AG09319 (cell line): ENCODE data around the gene SCN3B.

Experiments used
- DNase-seq: peaks from one replicate; pipeline ENCODE4 v3.0.0-alpha.2; 2010; ENCODE audit warnings: low read depth; ENCODE audit errors: extremely low read depth
- TF ChIP-seq, protein P1 (sequence below): IDR thresholded peaks from 2 replicates; pipeline ENCODE4 v1.5.1; 2011; ENCODE audit warnings: low read depth, mild to moderate bottlenecking, inconsistent platforms, low read length, moderate library complexity

SCN3B gene

DNA sequence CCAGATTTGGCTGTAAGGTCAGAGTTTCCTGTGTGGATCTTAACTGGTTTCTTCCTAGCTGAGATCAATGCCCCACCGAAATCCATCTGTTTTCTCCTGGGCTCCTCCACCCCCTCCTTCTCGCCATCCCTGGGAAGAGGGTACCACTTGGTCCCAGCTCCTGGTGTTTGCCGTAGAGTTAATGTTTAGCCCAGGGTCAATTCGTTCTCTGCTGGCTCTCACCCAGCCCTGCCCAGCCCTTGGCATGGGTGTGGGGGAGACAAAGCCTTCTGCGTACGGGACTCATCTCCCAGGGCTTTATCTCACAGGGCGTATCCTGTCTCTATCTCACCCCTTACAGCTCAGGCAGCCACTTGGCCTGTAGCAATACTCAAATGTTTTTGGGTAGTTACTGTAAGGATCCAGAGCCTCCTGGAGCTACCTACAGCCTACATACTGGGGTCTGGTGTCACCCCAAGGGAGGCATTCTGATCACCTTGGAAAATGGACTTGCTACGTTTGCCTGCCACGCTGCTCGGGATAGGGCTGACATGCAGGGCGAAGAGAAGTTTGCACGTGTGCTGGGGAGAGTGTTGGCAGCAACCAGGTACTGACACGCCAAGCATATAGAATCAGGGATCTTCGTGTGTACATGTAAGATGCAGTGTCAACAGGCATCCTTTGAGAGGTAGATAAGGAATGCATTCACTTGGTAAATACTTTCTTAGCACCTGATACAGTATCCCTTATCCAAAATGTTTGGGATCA, 66.1 kb downstream of the SCN3B start:
- no peak for DNase-seq
- TF ChIP-seq, protein P1, sequence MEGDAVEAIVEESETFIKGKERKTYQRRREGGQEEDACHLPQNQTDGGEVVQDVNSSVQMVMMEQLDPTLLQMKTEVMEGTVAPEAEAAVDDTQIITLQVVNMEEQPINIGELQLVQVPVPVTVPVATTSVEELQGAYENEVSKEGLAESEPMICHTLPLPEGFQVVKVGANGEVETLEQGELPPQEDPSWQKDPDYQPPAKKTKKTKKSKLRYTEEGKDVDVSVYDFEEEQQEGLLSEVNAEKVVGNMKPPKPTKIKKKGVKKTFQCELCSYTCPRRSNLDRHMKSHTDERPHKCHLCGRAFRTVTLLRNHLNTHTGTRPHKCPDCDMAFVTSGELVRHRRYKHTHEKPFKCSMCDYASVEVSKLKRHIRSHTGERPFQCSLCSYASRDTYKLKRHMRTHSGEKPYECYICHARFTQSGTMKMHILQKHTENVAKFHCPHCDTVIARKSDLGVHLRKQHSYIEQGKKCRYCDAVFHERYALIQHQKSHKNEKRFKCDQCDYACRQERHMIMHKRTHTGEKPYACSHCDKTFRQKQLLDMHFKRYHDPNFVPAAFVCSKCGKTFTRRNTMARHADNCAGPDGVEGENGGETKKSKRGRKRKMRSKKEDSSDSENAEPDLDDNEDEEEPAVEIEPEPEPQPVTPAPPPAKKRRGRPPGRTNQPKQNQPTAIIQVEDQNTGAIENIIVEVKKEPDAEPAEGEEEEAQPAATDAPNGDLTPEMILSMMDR: no peak

DNA sequence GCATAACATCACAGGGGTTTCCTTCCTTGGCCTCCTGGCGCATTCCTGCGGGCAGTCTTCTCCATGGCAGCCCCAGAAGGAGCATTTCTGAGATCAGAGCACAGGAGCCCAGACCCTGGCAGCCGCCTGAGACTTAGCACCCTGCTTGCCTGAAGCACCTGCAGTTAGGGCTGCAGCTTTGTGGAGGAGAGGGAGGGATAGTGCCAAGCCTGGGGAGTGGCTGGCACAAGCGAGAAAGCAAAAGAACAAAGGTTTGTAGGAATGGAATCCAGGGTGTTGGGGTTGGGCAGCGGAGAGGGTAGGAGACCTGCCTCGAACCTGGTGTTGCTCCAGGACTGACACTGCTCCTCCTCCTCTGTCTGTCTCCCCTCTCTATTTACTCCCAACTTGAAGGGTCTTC, 66.9 kb downstream of the SCN3B start:
- TF ChIP-seq, protein P1: no peak
- DNase-seq: no peak

DNA sequence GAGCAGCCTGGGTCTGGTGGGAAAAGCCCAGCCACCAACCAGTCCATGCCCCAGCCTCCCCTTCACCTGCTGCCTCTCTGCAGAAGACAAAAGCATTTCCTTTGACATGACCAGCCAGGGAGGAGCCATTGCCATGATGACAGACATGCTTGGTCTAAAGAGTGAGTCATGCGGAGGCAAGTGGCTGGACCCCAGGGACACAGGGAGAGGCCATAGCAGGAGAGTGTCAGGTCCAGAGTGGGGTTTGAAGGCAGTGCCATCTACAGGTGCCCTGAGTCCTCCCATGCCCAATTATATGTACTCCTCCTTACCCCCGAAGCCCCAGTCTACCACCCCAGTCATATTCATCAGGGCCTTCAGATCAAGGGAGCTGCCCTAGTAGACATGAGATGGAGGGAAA, 67.4 kb downstream of the SCN3B start:
- TF ChIP-seq, protein P1: no peak
- no peak for DNase-seq

DNA sequence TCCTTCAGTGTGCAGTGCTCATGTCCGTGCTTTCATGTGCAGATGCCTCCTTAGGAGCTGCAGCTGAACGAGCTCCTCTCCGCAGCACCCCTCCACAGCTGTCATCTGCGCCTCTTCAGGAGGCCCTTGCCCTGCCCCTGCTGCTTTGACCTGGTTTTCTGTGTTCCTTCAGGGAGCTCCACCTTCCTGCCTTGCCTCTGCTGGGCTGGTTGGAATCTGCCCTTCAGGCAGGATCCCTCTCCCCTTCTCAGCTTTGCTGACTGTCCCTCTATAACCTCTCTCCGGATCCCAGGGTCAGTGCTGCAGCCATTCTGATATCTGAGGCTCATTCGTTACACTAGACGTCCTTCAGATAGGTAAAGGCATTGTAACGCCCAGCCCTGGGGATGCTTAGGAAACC, 67.9 kb downstream of the SCN3B start:
- DNase-seq: no peak

DNA sequence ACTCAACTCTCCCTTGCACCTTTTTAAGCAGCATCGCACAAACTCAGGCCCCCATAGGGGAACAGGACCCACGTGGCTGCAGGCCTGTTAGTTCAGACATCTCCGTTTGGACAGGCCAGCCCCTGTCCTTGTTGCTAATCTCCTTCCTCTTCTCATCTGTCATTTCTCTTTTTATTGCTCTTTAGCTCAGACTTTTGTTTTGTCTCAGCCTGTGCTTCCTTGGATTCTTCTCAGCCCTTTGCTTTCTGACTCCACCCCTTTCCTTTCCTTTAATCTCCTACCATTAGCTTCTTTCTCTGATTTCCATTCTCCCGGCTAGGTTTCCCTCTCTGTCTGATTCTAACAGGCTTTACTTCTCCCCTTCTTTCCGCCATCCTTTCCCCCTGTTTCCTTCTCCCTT, 68.7 kb downstream of the SCN3B start:
- no peak for DNase-seq
- TF ChIP-seq, protein P1: no peak

More for the DNA sequence above, 67.9 kb downstream of the SCN3B start:
- TF ChIP-seq, protein P1: no peak

DNA sequence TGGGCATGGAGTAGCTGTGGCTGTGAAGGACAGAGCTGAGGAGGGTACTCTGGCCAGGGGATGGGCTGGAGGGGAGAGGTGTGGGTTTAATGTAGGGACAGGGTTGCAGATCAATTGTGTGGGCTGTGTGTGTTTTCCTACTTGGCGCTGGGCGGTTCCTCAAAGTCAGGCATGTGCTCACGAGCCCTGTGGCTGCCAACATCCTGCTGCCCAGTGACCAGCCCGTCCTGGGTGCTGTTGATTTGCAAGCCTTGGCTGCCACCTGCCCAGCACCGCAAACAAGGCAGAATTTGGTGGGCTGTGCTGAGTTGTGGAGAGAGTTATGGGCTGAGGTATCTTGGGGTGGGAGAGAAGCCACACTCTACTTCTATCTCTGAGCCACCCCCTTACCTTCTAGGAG, 69.2 kb downstream of the SCN3B start:
- DNase-seq: no peak
- TF ChIP-seq, protein P1: no peak

DNA sequence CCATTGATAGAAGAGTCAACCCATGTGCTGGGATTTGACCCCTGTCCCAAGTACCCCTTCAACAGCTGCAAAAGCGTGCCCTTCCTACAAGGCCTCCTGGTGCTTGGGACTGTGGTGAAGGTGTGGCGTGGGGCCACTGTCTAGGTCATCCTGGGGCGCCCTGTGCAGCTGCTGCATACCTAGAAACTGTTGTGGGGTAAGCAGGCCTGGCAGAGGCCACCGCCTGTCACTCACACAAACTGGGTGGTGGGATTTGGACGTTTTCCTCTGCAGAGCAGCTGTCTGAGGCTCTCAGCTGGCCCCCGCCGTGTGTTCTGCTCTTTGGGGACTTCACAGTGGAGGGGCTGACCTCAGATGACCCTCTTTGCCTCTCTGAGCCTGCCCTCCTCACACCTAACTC, 69.7 kb downstream of the SCN3B start:
- TF ChIP-seq, protein P1: no peak
- DNase-seq: no peak
